K562 (cell line): ENCODE results near the gene HSPA4L. TPM values are rescaled to one million over a fixed set of nuclear protein-coding genes. Genes with fewer than 3 reads are reported as not detected.

Experiments
- ASH1L ChIP-seq: fragments of 450-650 bp; IDR thresholded peaks from 2 replicates; pipeline ENCODE4 v1.6.1; 2018; ENCODE audit warnings: borderline replicate concordance, mild to moderate bottlenecking, low read depth; ENCODE audit not compliant: partially characterized antibody
- CHD7 ChIP-seq: fragments of 200-600 bp; sonication (generic); IDR thresholded peaks from one replicate; pipeline ENCODE4 v1.6.1; 2012; ENCODE audit warnings: mild to moderate bottlenecking, low read depth, low read length, inconsistent platforms
- ELK1 ChIP-seq: sonication (generic); formaldehyde crosslinking; IDR thresholded peaks from 2 replicates; pipeline ENCODE4 v1.8.1; 2022; ENCODE audit warnings: missing genetic modification reagents
- KLF10 ChIP-seq: fragments of 250-450 bp; sonication (Bioruptor Pico); IDR thresholded peaks from 2 replicates; pipeline ENCODE4 v1.6.1; 2021; ENCODE audit warnings: matching md5 sums
- MLLT1 ChIP-seq, 2 experiments: fragments of 450-650 bp; IDR thresholded peaks; 2 replicates each; pipeline ENCODE4 v1.6.1; 2016
- MTF1 ChIP-seq: fragments of 250-450 bp; sonication (Bioruptor Pico); IDR thresholded peaks from 2 replicates; pipeline ENCODE4 v1.9.0; 2021; ENCODE audit warnings: moderate library complexity, mild to moderate bottlenecking, inconsistent platforms, borderline replicate concordance
- NBN ChIP-seq: fragments of 450-650 bp; IDR thresholded peaks from 2 replicates; pipeline ENCODE4 v1.6.1; 2016; ENCODE audit warnings: low read depth, mild to moderate bottlenecking
- NR3C1 ChIP-seq: sonication (generic); formaldehyde crosslinking; IDR thresholded peaks from 2 replicates; pipeline ENCODE4 v1.8.1; 2022; ENCODE audit warnings: missing genetic modification reagents
- PURB ChIP-seq: sonication (generic); formaldehyde crosslinking; IDR thresholded peaks from 2 replicates; pipeline ENCODE4 v1.9.0; 2021; ENCODE audit warnings: low read depth, mild to moderate bottlenecking, missing genetic modification reagents
- TRIM24 ChIP-seq, 2 experiments: fragments of 450-650 bp; IDR thresholded peaks; 2 replicates each; pipeline ENCODE4 v1.6.1; 2016
- polyA plus RNA-seq, 8 experiments: library from polyadenylated mRNA; depleted of rRNA in 4 of 8; stranded (reverse) in 5 of 8; unstranded in 3 of 8; fragments of >200 nt; fragmentation: Nextera tagmentation in 2 of 8; fragmentation: Illumina TruSeq in 1 of 8; extraction: Ambion mirVana in 2 of 8; extraction: Trizol in 1 of 8; gene quantifications; 2 replicates each; pipeline versions ENCODE4 v1.2.1 to v1.2.3, GENCODE V29; 2011 to 2014; ENCODE audit warnings: inconsistent platforms in 1 of 8, missing spikeins in 1 of 8
- total RNA-seq, 7 experiments: library from RNA; depleted of rRNA in 6 of 7; stranded (reverse); fragments of >200 nt in 6 of 7; fragmentation: Illumina TruSeq in 2 of 7; extraction: Trizol in 2 of 7; gene quantifications; 2 replicates each; pipeline versions ENCODE4 v1.2.1 to v1.2.3, GENCODE V29; 2011 to 2021; ENCODE audit warnings: low replicate concordance in 1 of 7
- TF ChIP-seq, protein P1 (sequence below): fragments of 450-650 bp; formaldehyde crosslinking; IDR thresholded peaks from 2 replicates; pipeline ENCODE4 v1.4.0; 2020; ENCODE audit warnings: mild to moderate bottlenecking, mixed read lengths
- TF ChIP-seq, protein P2 (sequence below): fragments of 450-650 bp; IDR thresholded peaks from 2 replicates; pipeline ENCODE4 v1.6.1; 2016; ENCODE audit warnings: missing biosample characterization, missing genetic modification characterization

The HSPA4L gene
- total and polyA plus RNA-seq, 9 of the 15 experiments (the other 6 are each of a cell fraction or from before 2014, with no cell fraction given), result 12.3 to 37.0 (median 21.7) TPM

GRCh38 chr4:127748957-127749356 is 33.2 kb upstream of the HSPA4L start (continued):
- TF ChIP-seq, protein P1, sequence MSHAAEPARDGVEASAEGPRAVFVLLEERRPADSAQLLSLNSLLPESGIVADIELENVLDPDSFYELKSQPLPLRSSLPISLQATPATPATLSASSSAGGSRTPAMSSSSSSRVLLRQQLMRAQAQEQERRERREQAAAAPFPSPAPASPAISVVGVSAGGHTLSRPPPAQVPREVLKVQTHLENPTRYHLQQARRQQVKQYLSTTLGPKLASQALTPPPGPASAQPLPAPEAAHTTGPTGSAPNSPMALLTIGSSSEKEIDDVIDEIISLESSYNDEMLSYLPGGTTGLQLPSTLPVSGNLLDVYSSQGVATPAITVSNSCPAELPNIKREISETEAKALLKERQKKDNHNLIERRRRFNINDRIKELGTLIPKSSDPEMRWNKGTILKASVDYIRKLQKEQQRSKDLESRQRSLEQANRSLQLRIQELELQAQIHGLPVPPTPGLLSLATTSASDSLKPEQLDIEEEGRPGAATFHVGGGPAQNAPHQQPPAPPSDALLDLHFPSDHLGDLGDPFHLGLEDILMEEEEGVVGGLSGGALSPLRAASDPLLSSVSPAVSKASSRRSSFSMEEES (CRISPR knock-in tag), result no peak
- TF ChIP-seq KLF10 (CRISPR knock-in tag) (no peak), NR3C1 (CRISPR knock-in tag) (no peak), ASH1L (no peak), MLLT1 (IDR thresholded peaks at IDR 0.05) (no peak), TRIM24 (IDR thresholded peaks at IDR 0.05) (peak; percentile 93 to 94), PURB (CRISPR knock-in tag) (no peak), NBN (peak; percentile 62; the same call in 1 of the 2 replicates), MTF1 (CRISPR knock-in tag) (no peak), ELK1 (CRISPR knock-in tag) (no peak), CHD7 (no peak)
- TF ChIP-seq, protein P2, sequence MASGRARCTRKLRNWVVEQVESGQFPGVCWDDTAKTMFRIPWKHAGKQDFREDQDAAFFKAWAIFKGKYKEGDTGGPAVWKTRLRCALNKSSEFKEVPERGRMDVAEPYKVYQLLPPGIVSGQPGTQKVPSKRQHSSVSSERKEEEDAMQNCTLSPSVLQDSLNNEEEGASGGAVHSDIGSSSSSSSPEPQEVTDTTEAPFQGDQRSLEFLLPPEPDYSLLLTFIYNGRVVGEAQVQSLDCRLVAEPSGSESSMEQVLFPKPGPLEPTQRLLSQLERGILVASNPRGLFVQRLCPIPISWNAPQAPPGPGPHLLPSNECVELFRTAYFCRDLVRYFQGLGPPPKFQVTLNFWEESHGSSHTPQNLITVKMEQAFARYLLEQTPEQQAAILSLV (tag), result peak; percentile 83
